RWPE1 (cell line): Measurements from ENCODE around the gene ANGPTL1.

Experiments used
- CTCF ChIA-PET: fragments of 350-600 bp; sonication (Branson Sonifier 250); formaldehyde crosslinking; extraction: SDS; loops from one replicate; lab custom pipeline; 2021; lab: Yijun Ruan, JAX
- POLR2A ChIA-PET: fragments of 400-600 bp; formaldehyde crosslinking; extraction: SDS; loops from one replicate; lab custom pipeline; 2020; ENCODE audit warnings: antibody characterized with exemption; ENCODE audit not compliant: low non-redundant PET; lab: Yijun Ruan, JAX
- DNase-seq: peaks from one replicate; pipeline ENCODE4 v3.0.0; 2012; ENCODE audit warnings: low spot score
- H3K27ac ChIP-seq: fragments of 450-650 bp; 2 replicates; pipeline ENCODE4 v1.5.1; 2017
- CTCF ChIP-seq: fragments of 450-650 bp; conservative IDR thresholded peaks from 2 replicates; pipeline ENCODE4 v1.5.1; 2017; ENCODE audit warnings: low read depth, mild to moderate bottlenecking

ANGPTL1 gene, protein sequence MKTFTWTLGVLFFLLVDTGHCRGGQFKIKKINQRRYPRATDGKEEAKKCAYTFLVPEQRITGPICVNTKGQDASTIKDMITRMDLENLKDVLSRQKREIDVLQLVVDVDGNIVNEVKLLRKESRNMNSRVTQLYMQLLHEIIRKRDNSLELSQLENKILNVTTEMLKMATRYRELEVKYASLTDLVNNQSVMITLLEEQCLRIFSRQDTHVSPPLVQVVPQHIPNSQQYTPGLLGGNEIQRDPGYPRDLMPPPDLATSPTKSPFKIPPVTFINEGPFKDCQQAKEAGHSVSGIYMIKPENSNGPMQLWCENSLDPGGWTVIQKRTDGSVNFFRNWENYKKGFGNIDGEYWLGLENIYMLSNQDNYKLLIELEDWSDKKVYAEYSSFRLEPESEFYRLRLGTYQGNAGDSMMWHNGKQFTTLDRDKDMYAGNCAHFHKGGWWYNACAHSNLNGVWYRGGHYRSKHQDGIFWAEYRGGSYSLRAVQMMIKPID

GRCh38 chr1:178870944-178871343, at the start of gene ANGPTL1:
ANGPTL1 (minus strand) TSS chr1:178871077; CDS start chr1:178865776, 5,301 bp downstream.
- CTCF ChIA-PET = interaction anchor here (0.6 to 0.7 kb wide), 2 partner anchors 110 to 222 kb away, joined by 3 read pairs; no protein-coding TSS in a partner anchor
- POLR2A ChIA-PET = no interaction called here
- no peak for DNase-seq
- no peak within 1 kb of the TSS for H3K27ac ChIP-seq
- no peak for TF ChIP-seq CTCF

DNA sequence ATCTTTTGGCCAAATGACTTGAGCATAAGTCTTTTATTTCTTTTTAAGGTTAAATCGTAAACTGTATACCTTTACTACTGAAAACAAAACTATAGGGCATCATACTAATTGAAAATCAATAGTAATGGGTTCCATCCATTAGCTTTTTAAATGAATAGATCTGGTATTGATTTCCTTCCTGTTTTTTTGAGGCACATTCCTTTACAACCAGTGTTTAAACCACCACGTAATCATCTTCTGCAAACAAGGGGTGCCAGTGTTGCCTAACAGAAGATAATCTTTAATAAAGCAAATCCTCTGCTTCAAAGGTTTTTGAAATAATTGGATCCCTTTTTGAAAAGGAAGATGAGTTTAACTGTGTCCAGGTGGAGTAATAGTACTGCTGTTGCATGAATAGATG, 48.7 kb upstream of the ANGPTL1 start:
- H3K27ac ChIP-seq = no peak overlapping the region
- no peak for TF ChIP-seq CTCF
- POLR2A ChIA-PET = no interaction called here
- CTCF ChIA-PET = no interaction called here
- DNase-seq = no peak

DNA sequence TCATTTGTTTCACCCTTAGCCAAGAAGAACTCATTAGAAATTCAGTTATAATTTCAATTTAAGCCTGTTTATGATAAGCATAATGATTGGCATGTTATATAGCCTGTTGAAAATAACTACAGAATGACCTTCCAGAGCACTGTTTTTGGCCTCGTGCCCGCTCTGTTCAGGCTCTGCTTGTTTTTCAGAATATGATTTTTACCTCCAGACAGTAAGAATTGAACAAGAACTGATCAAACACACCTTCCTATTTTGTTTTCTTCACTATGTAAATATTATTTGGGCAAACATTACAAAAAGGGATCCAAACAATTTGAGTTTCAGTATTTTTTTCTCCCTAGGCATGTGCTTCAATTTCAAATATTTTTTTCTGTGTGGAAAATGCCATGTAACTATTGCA, 48.1 kb upstream of the ANGPTL1 start:
- POLR2A ChIA-PET = no interaction called here
- CTCF ChIA-PET = no interaction called here
- no peak overlapping the region for H3K27ac ChIP-seq
- TF ChIP-seq CTCF = no peak
- DNase-seq = no peak

DNA sequence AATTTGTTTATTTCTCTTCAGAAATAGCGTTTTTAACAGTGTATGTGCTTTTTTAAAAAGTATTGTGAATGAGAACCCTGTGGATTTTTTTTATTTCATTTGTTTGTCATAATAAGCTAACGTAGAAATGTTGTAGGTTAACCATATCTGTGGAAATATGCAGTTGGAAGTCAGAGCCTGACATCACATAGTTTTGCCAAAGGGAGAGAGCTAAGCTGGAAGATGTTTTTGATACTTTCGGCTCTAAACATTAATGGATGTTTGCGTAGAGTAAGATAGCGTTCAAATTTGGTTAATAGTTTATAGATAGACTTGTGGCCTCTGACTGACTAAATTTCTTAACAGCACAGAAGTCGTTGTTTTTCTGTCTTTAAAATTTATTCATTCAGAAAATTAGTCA, 47.4 kb upstream of the ANGPTL1 start:
- DNase-seq = no peak
- ChIA-PET CTCF (no interaction called here), POLR2A (no interaction called here)
- no peak for TF ChIP-seq CTCF
- no peak overlapping the region for H3K27ac ChIP-seq

GRCh38 chr1:178916448-178917174, 45.7 kb upstream of the ANGPTL1 start:
- no peak for TF ChIP-seq CTCF
- no peak for DNase-seq
- ChIA-PET CTCF (no interaction called here), POLR2A (no interaction called here)
- H3K27ac ChIP-seq = no peak overlapping the region

DNA sequence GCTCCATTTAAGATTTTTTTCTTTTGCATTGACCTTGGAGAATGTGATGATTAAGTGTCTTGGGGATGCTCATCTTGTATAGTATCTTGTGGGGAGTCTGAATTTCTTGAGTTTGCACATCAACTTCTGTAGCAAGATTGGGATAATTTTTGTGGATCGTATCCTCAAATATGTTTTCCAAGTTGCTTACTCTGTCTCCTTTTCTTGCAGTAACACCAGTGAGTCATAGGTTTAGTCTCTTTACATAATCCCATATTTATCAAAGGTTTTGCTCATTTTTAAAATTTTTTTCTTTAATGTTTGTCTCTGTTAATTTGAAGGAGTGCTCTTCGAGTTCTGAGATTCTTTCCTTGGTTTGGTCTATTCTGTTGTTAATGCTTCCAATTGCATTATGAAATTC, 41.7 kb upstream of the ANGPTL1 start:
- no peak for DNase-seq
- H3K27ac ChIP-seq = no peak overlapping the region
- TF ChIP-seq CTCF = no peak
- CTCF ChIA-PET = no interaction called here
- POLR2A ChIA-PET = no interaction called here
